GM23248 (cell line): ENCODE measurements around the gene LSM14A. TPM values are rescaled to one million over a fixed set of nuclear protein-coding genes. Genes with fewer than 3 reads are reported as not detected.
"Not testable (repeated sequence)": the region's sequence is repeated elsewhere in the genome, so short reads cannot be mapped to it uniquely, and the experiment has no call there.

ENCODE experiments used
- DNase-seq: peaks from one replicate; pipeline ENCODE4 v3.0.0-alpha.2; 2015
- H2AFZ ChIP-seq: fragments of 200-600 bp; sonication (generic); 2 replicates; pipeline ENCODE4 v1.6.1; 2016; ENCODE audit warnings: antibody characterized with exemption
- H3F3A ChIP-seq: fragments of 200-600 bp; sonication (generic); 2 replicates; pipeline ENCODE4 v1.6.1; 2016; ENCODE audit warnings: mild to moderate bottlenecking, antibody characterized with exemption, mixed run types; ENCODE audit not compliant: insufficient read depth
- H3K27ac ChIP-seq: fragments of 200-600 bp; sonication (generic); 2 replicates; pipeline ENCODE4 v1.5.1; 2016; ENCODE audit warnings: mild to moderate bottlenecking
- H3K27me3 ChIP-seq: fragments of 200-600 bp; sonication (generic); replicated peaks from 2 replicates; pipeline ENCODE4 v1.6.1; 2016; ENCODE audit warnings: mild to moderate bottlenecking; ENCODE audit not compliant: insufficient read depth
- H3K36me3 ChIP-seq: fragments of 200-600 bp; sonication (generic); 2 replicates; pipeline ENCODE4 v1.6.1; 2016; ENCODE audit warnings: low read depth, mild to moderate bottlenecking
- H3K4me1 ChIP-seq: fragments of 200-600 bp; sonication (generic); 2 replicates; pipeline ENCODE4 v1.6.1; 2016; ENCODE audit warnings: mild to moderate bottlenecking; ENCODE audit not compliant: insufficient read depth
- H3K4me2 ChIP-seq: fragments of 200-600 bp; sonication (generic); one replicate; pipeline ENCODE4 v1.6.1; 2016; ENCODE audit warnings: mild to moderate bottlenecking; ENCODE audit not compliant: unreplicated experiment
- H3K4me3 ChIP-seq: fragments of 200-600 bp; sonication (generic); 2 replicates; pipeline ENCODE4 v1.5.1; 2016; ENCODE audit warnings: mild to moderate bottlenecking
- H3K79me2 ChIP-seq: fragments of 200-600 bp; sonication (generic); 2 replicates; pipeline ENCODE4 v1.6.1; 2016; ENCODE audit warnings: mild to moderate bottlenecking; ENCODE audit not compliant: insufficient read depth
- H3K9ac ChIP-seq: fragments of 200-600 bp; sonication (generic); 2 replicates; pipeline ENCODE4 v1.6.1; 2016; ENCODE audit warnings: mild to moderate bottlenecking
- H3K9me2 ChIP-seq: fragments of 200-600 bp; sonication (generic); 2 replicates; pipeline ENCODE4 v1.6.1; 2016; ENCODE audit warnings: mixed run types, mild to moderate bottlenecking, moderate library complexity; ENCODE audit not compliant: insufficient read depth
- H3K9me3 ChIP-seq: fragments of 200-600 bp; sonication (generic); one replicate; pipeline ENCODE4 v1.6.1; 2017; ENCODE audit warnings: low read depth
- H4K20me1 ChIP-seq: fragments of 200-600 bp; sonication (generic); 2 replicates; pipeline ENCODE4 v1.6.0; 2016; ENCODE audit not compliant: insufficient read depth
- EZH2 ChIP-seq: fragments of 200-600 bp; sonication (generic); IDR thresholded peaks from 2 replicates; pipeline ENCODE4 v1.6.1; 2018; ENCODE audit warnings: antibody characterized with exemption, mild to moderate bottlenecking; ENCODE audit not compliant: insufficient read depth, poor library complexity, severe bottlenecking
- EZH2phosphoT487 ChIP-seq: fragments of 200-600 bp; sonication (generic); IDR thresholded peaks from 2 replicates; pipeline ENCODE4 v1.6.1; 2018; ENCODE audit warnings: antibody characterized with exemption, moderate library complexity, mild to moderate bottlenecking, low read depth; ENCODE audit not compliant: insufficient read depth
- WGBS, 2 experiments: methylation state at CpG; one replicate each; pipeline ENCODE4 v1.1.6; 2015 to 2017; ENCODE audit warnings: low lambda C conversion rate in 2 of 2, low coverage in 1 of 2; ENCODE audit errors: missing lambda C conversion rate in 2 of 2; 5-methylcytosine and 5-hydroxymethylcytosine counted together
- in situ Hi-C: fragments of 300-500 bp; cut with MboI; formaldehyde crosslinking; loops from 2 replicates; pipeline ENCODE4 v1.15.0; 2020
- polyA plus RNA-seq: library from polyadenylated mRNA; unstranded; fragments of >200 nt; fragmentation: Nextera tagmentation; extraction: Ambion mirVana; gene quantifications from 2 replicates; pipeline ENCODE4 v1.2.1, GENCODE V29; 2016
- total RNA-seq: library from RNA; depleted of rRNA; stranded (reverse); fragments of >200 nt; shearing (Covaris generic); gene quantifications from 2 replicates; pipeline ENCODE4 v1.2.3, GENCODE V29; 2014

The LSM14A gene
- total and polyA plus RNA-seq, 2 experiments from 2014 or later, result 66.1 to 71.7 TPM

GRCh38 chr19:34244611-34245299, 72.5 kb downstream of the LSM14A start:
- in situ Hi-C loops, result no loop called here
- no peak overlapping the region for H3K9ac ChIP-seq
- no peaks in the 10 kb centered on the region for H3K9me2 ChIP-seq
- H3K27ac ChIP-seq, result no peak overlapping the region
- DNase-seq, result peak; percentile 55
- no peaks in the 10 kb centered on the region for H3K27me3 ChIP-seq
- no peak overlapping the region for H3K4me2 ChIP-seq
- H3K9me3 ChIP-seq, result no peaks in the 10 kb centered on the region
- H3K4me3 ChIP-seq, result no peak overlapping the region
- H2AFZ ChIP-seq, result no peak overlapping the region
- H3K79me2 ChIP-seq, result no peaks in the 10 kb centered on the region
- 66 to 70% methylated on average over 13 of the region's 13 CpGs for WGBS, 2 experiments
- H3F3A ChIP-seq, result no peaks in the 10 kb centered on the region
- no peaks in the 10 kb centered on the region for H4K20me1 ChIP-seq
- H3K4me1 ChIP-seq, result peaks cover 9% of the 10 kb centered on the region
- no peak for TF ChIP-seq EZH2phosphoT487
- TF ChIP-seq EZH2, result no peak
- no peaks in the 10 kb centered on the region for H3K36me3 ChIP-seq

- Histone ChIP-seq H3K4me2 (no peak overlapping the region), H3K79me2 (no peaks in the 10 kb centered on the region), H3K36me3 (no peaks in the 10 kb centered on the region), H3F3A (no peaks in the 10 kb centered on the region), H3K27ac (no peak overlapping the region), H3K9me2 (no peaks in the 10 kb centered on the region), H3K27me3 (no peaks in the 10 kb centered on the region), H3K4me3 (no peak overlapping the region), H4K20me1 (no peaks in the 10 kb centered on the region), H3K4me1 (peaks cover 9% of the 10 kb centered on the region), H3K9me3 (no peaks in the 10 kb centered on the region), H3K9ac (no peak overlapping the region), H2AFZ (no peak overlapping the region)
- 73 to 79% methylated on average over 4 of the region's 4 CpGs for WGBS, 2 experiments
- in situ Hi-C loops, result no loop called here
- TF ChIP-seq EZH2, result no peak
- TF ChIP-seq EZH2phosphoT487, result no peak
- DNase-seq, result no peak
Measured at GRCh38 chr19:34246340-34246739, 74.0 kb downstream of the LSM14A start.

GRCh38 chr19:34248941-34249340, 76.6 kb downstream of the LSM14A start:
- H3K27me3 ChIP-seq, result no peaks in the 10 kb centered on the region
- TF ChIP-seq EZH2 (no peak), EZH2phosphoT487 (no peak)
- H4K20me1 ChIP-seq, result no peaks in the 10 kb centered on the region
- no peak overlapping the region for H2AFZ ChIP-seq
- no peaks in the 10 kb centered on the region for H3K9me2 ChIP-seq
- H3K4me3 ChIP-seq, result no peak overlapping the region
- no peaks in the 10 kb centered on the region for H3F3A ChIP-seq
- no peak overlapping the region for H3K27ac ChIP-seq
- H3K9me3 ChIP-seq, result no peaks in the 10 kb centered on the region
- no peak overlapping the region for H3K4me2 ChIP-seq
- no peak for DNase-seq
- in situ Hi-C loops, result no loop called here
- 84 to 89% methylated on average over 4 of the region's 4 CpGs for WGBS, 2 experiments
- H3K4me1 ChIP-seq, result peaks cover 3% of the 10 kb centered on the region
- peaks cover under 1% of the 10 kb centered on the region; the same call in 1 of the 2 replicates for H3K79me2 ChIP-seq
- no peak overlapping the region for H3K9ac ChIP-seq
- H3K36me3 ChIP-seq, result no peaks in the 10 kb centered on the region

GRCh38 chr19:34253167-34253566, 80.9 kb downstream of the LSM14A start:
- H3K4me2 ChIP-seq, H2AFZ ChIP-seq, in situ Hi-C loops, H3K4me3 ChIP-seq, H4K20me1 ChIP-seq, H3K27me3 ChIP-seq, H3K9ac ChIP-seq, H3K27ac ChIP-seq, DNase-seq, H3K36me3 ChIP-seq, H3K9me2 ChIP-seq, H3K9me3 ChIP-seq: not testable (repeated sequence)
- H3K79me2 ChIP-seq, result peaks cover 38% of the 10 kb centered on the region
- 0 out of 2 replicates have a peak, but pooled peaks cover 14% of the 10 kb centered on the region for H3F3A ChIP-seq
- H3K4me1 ChIP-seq, result peaks cover 21% of the 10 kb centered on the region
- WGBS, 2 experiments, result 92 to 96% methylated on average over 14 of the region's 14 CpGs

GRCh38 chr19:34253681-34254045, 81.4 kb downstream of the LSM14A start:
- in situ Hi-C loops, H3K27ac ChIP-seq, H3K9me2 ChIP-seq, H4K20me1 ChIP-seq, H3K36me3 ChIP-seq, H3K27me3 ChIP-seq, H3K9me3 ChIP-seq, DNase-seq: not testable (repeated sequence)
- Histone ChIP-seq H3K4me3 (peak overlapping the region; percentile 100), H2AFZ (peak overlapping the region; percentile 100), H3K9ac (peak overlapping the region; percentile 98), H3K4me2 (peak overlapping the region; percentile 89), H3K79me2 (peaks cover 43% of the 10 kb centered on the region), H3K4me1 (peaks cover 21% of the 10 kb centered on the region), H3F3A (0 out of 2 replicates have a peak, but pooled peaks cover 14% of the 10 kb centered on the region)
- WGBS, 2 experiments, result 66 to 72% methylated on average over 15 to 17 of the region's 17 CpGs
